ENCODE measurements around the gene ASB1. TPM values are rescaled to one million over a fixed set of nuclear protein-coding genes. Genes with fewer than 3 reads are reported as not detected.
"Not testable (repeated sequence)": the region's sequence is repeated elsewhere in the genome, so short reads cannot be mapped to it uniquely, and the experiment has no call there.

The ASB1 gene
- total and polyA plus RNA-seq, 2 donors (not counting 1 experiment from before 2014, with no cell fraction given): 19.3 to 40.6 TPM

- Histone ChIP-seq H3K27ac (ENCODE audit: insufficient read depth, low read length) (peak overlapping the region; percentile 51), H3K4me1 (ENCODE audit: control insufficient read depth, extremely low read depth, insufficient read depth, low read length) (peaks cover 12% of the 10 kb centered on the region), H4K20me1 (ENCODE audit: control insufficient read depth, extremely low read depth, insufficient read depth, low read length) (no peaks in the 10 kb centered on the region), H3K4me3 (replicated peaks in 1 of 4; ENCODE audit: control extremely low read depth in 1 of 4, insufficient read depth in 1 of 4, low read depth in 3 of 4, low read length in 4 of 4) (no peak overlapping the region), H3K4me2 (ENCODE audit: extremely low read depth, insufficient read depth, low read length) (peak overlapping the region; percentile 46), H3K27me3 (ENCODE audit: control insufficient read depth, insufficient read depth, low read length) (no peaks in the 10 kb centered on the region), H3K9me3 (ENCODE audit: control insufficient read depth, insufficient read depth, low read depth, low read length) (no peaks in the 10 kb centered on the region), H3K79me2 (ENCODE audit: control insufficient read depth, insufficient read depth, low read length) (peaks cover 76% of the 10 kb centered on the region), H3K9ac (ENCODE audit: insufficient read depth, low read length) (no peak overlapping the region), H3K36me3 (ENCODE audit: control insufficient read depth, insufficient read depth, low read length) (peaks cover 14% of the 10 kb centered on the region), H2AFZ (ENCODE audit: low read length) (no peak overlapping the region)
- TF ChIP-seq, protein P1, sequence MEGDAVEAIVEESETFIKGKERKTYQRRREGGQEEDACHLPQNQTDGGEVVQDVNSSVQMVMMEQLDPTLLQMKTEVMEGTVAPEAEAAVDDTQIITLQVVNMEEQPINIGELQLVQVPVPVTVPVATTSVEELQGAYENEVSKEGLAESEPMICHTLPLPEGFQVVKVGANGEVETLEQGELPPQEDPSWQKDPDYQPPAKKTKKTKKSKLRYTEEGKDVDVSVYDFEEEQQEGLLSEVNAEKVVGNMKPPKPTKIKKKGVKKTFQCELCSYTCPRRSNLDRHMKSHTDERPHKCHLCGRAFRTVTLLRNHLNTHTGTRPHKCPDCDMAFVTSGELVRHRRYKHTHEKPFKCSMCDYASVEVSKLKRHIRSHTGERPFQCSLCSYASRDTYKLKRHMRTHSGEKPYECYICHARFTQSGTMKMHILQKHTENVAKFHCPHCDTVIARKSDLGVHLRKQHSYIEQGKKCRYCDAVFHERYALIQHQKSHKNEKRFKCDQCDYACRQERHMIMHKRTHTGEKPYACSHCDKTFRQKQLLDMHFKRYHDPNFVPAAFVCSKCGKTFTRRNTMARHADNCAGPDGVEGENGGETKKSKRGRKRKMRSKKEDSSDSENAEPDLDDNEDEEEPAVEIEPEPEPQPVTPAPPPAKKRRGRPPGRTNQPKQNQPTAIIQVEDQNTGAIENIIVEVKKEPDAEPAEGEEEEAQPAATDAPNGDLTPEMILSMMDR (conservative IDR thresholded peaks at IDR 0.05 in 1 of 2, IDR thresholded peaks at IDR 0.05 in 1 of 2; ENCODE audit: low read depth in 1 of 2, low read length in 2 of 2): no peak
- no peak for TF ChIP-seq EZH2 (IDR thresholded peaks at IDR 0.05; ENCODE audit: low read length, missing control alignments)
- peak in 1 of 2 donors; percentile 44 for DNase-seq (ENCODE audit: low read depth in 2 of 2)
These were observed 14.8 kb downstream of the ASB1 start for GRCh38 chr2:238441262-238442114.

DNA sequence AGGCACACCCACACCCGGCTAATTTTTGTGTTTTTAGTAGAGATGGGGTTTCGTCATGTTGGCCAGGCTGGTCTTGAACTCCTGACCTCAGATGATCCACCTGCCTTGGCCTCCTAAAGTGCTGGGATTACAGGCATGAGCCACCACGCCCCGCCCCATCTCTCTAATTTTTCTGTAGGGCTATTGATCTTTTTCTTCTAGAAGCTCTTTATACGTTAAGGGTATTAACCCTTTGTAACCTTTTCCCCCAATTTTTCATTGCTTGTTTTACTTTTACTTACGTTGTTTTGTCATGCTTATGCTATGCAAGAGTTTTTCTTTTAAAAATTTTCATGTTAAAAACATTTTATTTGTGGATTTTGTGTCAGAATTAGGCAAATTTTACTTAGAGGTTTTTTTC, 15.5 kb downstream of the ASB1 start:
- Histone ChIP-seq H3K4me1 (ENCODE audit: control insufficient read depth, extremely low read depth, insufficient read depth, low read length) (peaks cover 12% of the 10 kb centered on the region), H3K79me2 (ENCODE audit: control insufficient read depth, insufficient read depth, low read length) (peaks cover 81% of the 10 kb centered on the region), H3K36me3 (ENCODE audit: control insufficient read depth, insufficient read depth, low read length) (peaks cover 14% of the 10 kb centered on the region)
- not testable (repeated sequence) for DNase-seq (ENCODE audit: low read depth in 2 of 2); H3K27ac ChIP-seq (ENCODE audit: insufficient read depth, low read length); H3K9me3 ChIP-seq (ENCODE audit: control insufficient read depth, insufficient read depth, low read depth, low read length); H3K27me3 ChIP-seq (ENCODE audit: control insufficient read depth, insufficient read depth, low read length); H3K4me3 ChIP-seq (replicated peaks in 1 of 4; ENCODE audit: control extremely low read depth in 1 of 4, insufficient read depth in 1 of 4, low read depth in 3 of 4, low read length in 4 of 4); H3K4me2 ChIP-seq (ENCODE audit: extremely low read depth, insufficient read depth, low read length); H3K9ac ChIP-seq (ENCODE audit: insufficient read depth, low read length); H2AFZ ChIP-seq (ENCODE audit: low read length); H4K20me1 ChIP-seq (ENCODE audit: control insufficient read depth, extremely low read depth, insufficient read depth, low read length)

GRCh38 chr2:238444242-238444641, 17.5 kb downstream of the ASB1 start:
- H3K9me3 ChIP-seq (ENCODE audit: control insufficient read depth, insufficient read depth, low read depth, low read length): no peaks in the 10 kb centered on the region
- no peak overlapping the region for H3K4me3 ChIP-seq (replicated peaks in 1 of 4; ENCODE audit: control extremely low read depth in 1 of 4, insufficient read depth in 1 of 4, low read depth in 3 of 4, low read length in 4 of 4)
- H4K20me1 ChIP-seq (ENCODE audit: control insufficient read depth, extremely low read depth, insufficient read depth, low read length): no peaks in the 10 kb centered on the region
- no peaks in the 10 kb centered on the region for H3K27me3 ChIP-seq (ENCODE audit: control insufficient read depth, insufficient read depth, low read length)
- peaks cover 82% of the 10 kb centered on the region for H3K79me2 ChIP-seq (ENCODE audit: control insufficient read depth, insufficient read depth, low read length)
- H2AFZ ChIP-seq (ENCODE audit: low read length): no peak overlapping the region
- H3K4me1 ChIP-seq (ENCODE audit: control insufficient read depth, extremely low read depth, insufficient read depth, low read length): peaks cover 14% of the 10 kb centered on the region
- no peak for DNase-seq (ENCODE audit: low read depth in 2 of 2)
- no peak overlapping the region for H3K9ac ChIP-seq (ENCODE audit: insufficient read depth, low read length)
- no peak overlapping the region for H3K27ac ChIP-seq (ENCODE audit: insufficient read depth, low read length)
- no peak for TF ChIP-seq EZH2 (IDR thresholded peaks at IDR 0.05; ENCODE audit: low read length, missing control alignments)
- TF ChIP-seq, protein P1 (conservative IDR thresholded peaks at IDR 0.05 in 1 of 2, IDR thresholded peaks at IDR 0.05 in 1 of 2; ENCODE audit: low read depth in 1 of 2, low read length in 2 of 2): no peak
- no peak overlapping the region for H3K4me2 ChIP-seq (ENCODE audit: extremely low read depth, insufficient read depth, low read length)
- peaks cover 16% of the 10 kb centered on the region for H3K36me3 ChIP-seq (ENCODE audit: control insufficient read depth, insufficient read depth, low read length)
